VCaP (cell line): ENCODE data around the gene PRMT9.

Source experiments
- H3K27ac ChIP-seq: fragments of 450-650 bp; 2 replicates; pipeline ENCODE4 v1.5.1; 2017
- TF ChIP-seq, protein P1 (sequence below): fragments of 450-650 bp; conservative IDR thresholded peaks from 2 replicates; pipeline ENCODE4 v1.5.1; 2017; ENCODE audit warnings: mild to moderate bottlenecking, moderate library complexity

Gene PRMT9

DNA sequence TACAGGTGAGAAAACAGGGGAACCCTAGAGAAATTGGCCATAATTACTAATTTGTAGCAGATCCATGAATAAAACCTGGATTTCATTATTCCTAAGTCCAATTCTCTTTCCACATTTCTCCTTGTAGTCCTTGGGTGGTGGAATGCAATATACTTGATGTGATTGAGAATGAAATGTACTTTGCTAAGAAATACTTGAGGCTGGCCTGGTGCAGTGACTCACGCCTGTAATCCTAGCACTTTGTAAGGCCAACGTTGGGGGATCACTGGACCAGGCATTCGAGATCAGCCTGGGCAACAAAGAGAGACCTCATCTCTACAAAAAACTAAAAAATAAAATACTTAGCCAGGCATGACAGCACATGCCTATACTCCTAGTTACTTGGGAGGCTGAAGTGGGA lies 50.9 kb downstream of the PRMT9 start:
- H3K27ac ChIP-seq: no peak overlapping the region
- TF ChIP-seq, protein P1, sequence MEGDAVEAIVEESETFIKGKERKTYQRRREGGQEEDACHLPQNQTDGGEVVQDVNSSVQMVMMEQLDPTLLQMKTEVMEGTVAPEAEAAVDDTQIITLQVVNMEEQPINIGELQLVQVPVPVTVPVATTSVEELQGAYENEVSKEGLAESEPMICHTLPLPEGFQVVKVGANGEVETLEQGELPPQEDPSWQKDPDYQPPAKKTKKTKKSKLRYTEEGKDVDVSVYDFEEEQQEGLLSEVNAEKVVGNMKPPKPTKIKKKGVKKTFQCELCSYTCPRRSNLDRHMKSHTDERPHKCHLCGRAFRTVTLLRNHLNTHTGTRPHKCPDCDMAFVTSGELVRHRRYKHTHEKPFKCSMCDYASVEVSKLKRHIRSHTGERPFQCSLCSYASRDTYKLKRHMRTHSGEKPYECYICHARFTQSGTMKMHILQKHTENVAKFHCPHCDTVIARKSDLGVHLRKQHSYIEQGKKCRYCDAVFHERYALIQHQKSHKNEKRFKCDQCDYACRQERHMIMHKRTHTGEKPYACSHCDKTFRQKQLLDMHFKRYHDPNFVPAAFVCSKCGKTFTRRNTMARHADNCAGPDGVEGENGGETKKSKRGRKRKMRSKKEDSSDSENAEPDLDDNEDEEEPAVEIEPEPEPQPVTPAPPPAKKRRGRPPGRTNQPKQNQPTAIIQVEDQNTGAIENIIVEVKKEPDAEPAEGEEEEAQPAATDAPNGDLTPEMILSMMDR: no peak

DNA sequence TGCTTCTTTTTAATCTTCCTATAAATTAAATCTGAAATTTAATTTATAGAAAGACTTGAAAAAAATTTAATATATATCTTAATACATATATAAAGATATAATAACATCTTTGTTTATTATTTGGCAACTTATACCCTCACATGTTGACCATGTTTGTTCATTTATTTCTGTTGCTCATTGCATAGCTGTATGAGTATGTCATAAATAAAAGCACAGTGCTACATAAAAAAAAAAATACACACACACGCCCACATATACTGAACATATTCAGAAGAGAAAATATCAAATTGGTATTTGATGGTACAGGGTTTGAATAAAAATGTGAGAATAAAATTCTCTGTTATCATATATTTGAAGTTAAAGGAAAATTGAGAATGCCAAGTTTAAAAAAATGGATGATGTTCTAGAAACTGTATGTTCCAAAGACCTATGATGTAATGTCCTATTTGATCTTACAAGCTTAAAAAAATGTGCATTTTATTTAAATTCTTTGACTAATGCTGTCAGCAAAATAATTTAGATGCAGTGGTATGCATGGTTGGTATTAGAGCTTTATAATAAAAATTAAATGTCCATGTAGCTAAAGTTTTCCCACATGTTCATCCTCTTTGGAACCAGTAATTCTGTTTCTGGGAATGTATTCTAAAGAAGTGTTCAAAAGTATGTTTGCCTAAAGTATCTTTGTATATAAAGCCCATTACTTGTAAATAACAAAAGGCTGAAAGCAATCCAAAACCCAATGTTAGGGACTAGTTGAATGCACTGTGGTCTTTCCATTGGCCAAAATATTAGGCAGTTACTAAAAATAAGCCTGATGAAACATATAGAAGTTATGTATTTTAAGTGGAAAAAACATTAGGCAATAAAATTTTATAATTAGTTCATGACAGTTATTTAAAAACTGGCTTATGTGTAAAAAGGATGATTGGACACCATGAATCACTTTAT lies 53.9 kb downstream of the PRMT9 start:
- no peak overlapping the region for H3K27ac ChIP-seq
- TF ChIP-seq, protein P1: no peak

DNA sequence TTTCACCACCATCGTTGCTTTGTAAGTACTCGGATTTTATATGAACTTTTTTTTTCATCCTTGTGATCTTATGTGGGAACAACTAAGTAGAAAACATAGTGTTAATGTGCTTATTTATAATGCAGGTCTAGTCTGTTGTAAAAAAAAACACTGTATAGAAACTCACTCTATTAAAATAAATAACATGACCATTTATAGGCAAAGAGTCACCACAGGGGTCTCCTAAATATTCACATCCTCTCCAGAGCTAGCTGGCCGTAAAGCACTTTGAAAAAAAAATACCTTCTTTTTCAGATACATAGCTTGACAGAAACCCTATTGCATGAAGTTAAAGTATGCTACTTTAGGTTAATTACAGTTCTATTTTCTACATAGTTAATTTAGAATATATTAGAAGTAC lies 55.5 kb downstream of the PRMT9 start:
- TF ChIP-seq, protein P1: no peak
- H3K27ac ChIP-seq: no peak overlapping the region

DNA sequence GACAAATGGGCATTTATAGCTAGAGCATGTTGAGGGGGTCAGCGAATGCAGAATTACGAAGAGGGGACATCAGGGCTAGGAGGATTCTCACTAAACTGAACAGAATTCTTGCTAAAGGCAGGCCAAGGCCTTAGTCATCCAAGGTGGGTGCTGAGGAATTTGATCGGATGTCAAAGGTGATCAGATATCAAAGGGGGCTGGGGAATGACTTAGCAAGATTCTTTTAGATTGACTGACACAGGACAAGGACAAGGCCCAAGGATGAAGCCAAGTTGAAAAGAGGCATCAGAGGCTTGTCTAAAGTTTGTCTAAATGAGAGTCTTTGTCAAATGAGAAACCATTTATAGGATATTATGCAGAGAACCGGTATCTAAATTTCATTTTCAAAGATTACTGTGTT lies 57.1 kb downstream of the PRMT9 start:
- no peak overlapping the region for H3K27ac ChIP-seq
- TF ChIP-seq, protein P1: no peak

DNA sequence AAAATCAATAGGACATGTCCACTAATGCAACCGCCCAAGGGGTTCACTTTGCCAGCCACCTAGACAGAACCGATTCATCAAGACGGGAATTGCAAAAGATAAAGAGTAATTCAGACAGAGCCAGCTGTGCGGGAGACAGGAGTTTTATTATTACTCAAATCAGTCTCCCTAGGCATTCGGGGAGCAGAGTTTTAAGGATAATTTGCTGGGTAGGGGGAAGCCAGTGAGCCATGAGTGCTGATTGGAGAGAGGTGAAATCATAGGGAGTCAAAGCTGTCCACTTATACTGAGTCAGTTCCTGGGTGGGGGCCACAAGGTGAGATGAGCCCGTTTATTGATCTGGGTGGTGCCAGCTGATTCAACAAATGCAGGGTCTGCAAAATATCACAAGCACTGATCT lies 58.2 kb downstream of the PRMT9 start:
- TF ChIP-seq, protein P1: no peak
- no peak overlapping the region for H3K27ac ChIP-seq

DNA sequence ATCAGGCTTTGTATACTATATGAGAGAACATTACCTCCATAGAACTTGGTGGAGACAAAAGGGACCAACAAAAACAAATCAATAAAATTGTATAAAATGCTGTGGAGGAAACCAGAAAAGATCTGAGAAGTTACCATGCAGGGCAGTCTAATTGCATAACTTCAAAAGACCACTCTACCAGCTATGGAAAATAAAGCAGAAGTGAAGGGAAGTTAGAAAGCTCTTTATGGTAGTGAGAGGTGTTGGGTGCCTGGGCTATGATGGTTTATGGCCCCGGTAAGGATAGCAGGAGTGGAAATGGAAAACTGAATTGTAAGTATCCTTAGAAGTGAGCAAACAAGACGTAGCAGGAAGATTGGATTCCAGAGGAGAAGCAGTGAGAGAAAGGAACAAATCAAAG lies 63.6 kb downstream of the PRMT9 start:
- TF ChIP-seq, protein P1: no peak

DNA sequence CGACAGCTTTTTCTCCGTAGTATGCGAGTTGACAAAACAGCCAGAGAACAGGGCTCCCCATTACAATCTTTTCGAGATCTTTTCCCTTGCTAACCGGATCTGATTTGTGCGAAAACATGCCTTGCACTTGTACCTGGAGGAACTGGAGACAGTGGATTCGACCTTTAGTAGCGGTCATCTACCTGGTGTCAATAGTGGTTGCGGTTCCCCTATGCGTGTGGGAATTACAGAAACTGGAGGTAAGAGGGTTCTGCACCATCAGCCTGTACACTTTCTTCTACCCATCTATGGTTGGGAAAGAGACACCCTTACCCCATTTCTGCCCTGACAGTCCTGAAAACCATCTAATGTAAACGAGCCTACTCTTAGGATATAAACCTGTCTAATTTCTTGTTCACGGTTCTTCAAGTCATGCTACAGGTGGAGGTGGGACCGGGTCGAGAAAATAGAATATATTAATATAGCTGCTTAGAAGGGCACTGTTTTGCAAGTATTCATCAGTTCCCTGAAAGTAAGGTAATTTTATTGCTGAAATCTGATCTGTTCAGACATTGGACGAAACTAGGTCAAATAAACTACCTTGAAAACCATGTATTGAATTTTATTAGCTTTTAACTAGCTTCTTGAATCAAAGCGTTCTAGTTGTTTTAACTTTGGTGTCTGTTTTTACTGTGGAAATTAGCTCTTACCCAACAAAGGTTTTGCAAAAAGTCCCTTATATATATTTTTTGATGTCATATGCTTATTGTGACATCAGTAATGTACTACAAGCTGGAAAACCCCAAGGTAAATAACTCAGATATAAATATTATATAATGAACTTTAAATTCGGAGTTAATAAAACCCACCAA lies 65.9 kb downstream of the PRMT9 start:
- TF ChIP-seq, protein P1: no peak
- peak overlapping the region; percentile 87 for H3K27ac ChIP-seq

More for the DNA sequence above, 63.6 kb downstream of the PRMT9 start:
- H3K27ac ChIP-seq: no peak overlapping the region
